Measurements from ENCODE around the gene DENND1B. TPM values are rescaled to one million over a fixed set of nuclear protein-coding genes. Genes with fewer than 3 reads are reported as not detected.
"Not testable (repeated sequence)": the region's sequence is repeated elsewhere in the genome, so short reads cannot be mapped to it uniquely, and the experiment has no call there.

Gene DENND1B
- polyA plus RNA-seq, 4 donors = 10.9 to 12.9 (median 12.5) TPM

DNA sequence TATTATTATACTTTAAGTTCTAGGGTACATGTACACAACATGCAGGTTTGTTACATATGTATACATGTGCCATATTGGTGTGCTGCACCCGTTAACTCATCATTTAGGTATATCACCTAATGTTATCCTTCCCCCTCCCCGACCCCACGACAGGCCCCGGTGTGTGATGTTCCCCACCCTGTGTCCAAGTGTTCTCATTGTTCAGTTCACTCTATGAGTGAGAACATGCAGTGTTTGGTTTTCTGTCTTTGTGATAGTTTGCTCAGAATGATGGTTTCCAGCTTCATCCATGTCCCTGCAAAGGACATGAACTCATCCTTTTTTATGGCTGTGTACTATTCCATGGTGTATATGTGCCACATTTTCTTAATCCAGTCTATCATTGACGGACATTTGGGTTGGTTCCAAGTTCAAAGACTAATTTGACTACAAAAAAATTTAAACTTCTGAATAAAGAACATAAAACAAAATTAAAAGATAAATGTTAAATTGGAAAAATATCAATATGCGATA is 22.6 kb downstream of the DENND1B start:
- DNase-seq (ENCODE audit: low read depth in 4 of 4, low spot score in 2 of 4) = not testable (repeated sequence)

GRCh38 chr1:197750366-197750765 is 24.9 kb downstream of the DENND1B start:
- no peak for DNase-seq (ENCODE audit: low read depth in 4 of 4, low spot score in 2 of 4)

GRCh38 chr1:197745911-197746310 is 29.4 kb downstream of the DENND1B start:
- DNase-seq (ENCODE audit: low read depth in 4 of 4, low spot score in 2 of 4) = no peak

DNA sequence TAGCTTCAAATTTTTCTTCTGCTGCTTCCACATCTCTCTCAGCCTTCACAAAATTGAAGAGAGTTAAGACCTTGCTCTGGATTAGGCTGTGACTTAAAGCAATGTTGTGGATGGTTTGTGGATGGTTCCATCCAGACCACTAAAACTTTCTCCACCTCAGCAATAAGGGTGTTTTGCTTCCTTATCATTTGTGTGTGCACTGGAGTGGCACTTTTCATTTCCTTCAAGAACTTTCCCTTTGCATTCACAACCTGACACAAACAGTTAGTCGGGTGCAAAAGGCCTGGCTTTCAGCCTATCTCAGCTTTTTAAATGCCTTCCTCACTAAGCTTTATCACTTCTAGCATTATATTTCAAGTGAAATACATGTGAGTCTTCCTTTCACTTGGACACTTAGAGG is 30.3 kb downstream of the DENND1B start:
- DNase-seq (ENCODE audit: low read depth in 4 of 4, low spot score in 2 of 4) = no peak

GRCh38 chr1:197743578-197743977 is 31.7 kb downstream of the DENND1B start:
- no peak for DNase-seq (ENCODE audit: low read depth in 4 of 4, low spot score in 2 of 4)

- DNase-seq (ENCODE audit: low read depth in 4 of 4, low spot score in 2 of 4) = no peak
Measured at GRCh38 chr1:197740992-197741391, 34.3 kb downstream of the DENND1B start.

GRCh38 chr1:197738927-197739326 is 36.4 kb downstream of the DENND1B start:
- DNase-seq (ENCODE audit: low read depth in 4 of 4, low spot score in 2 of 4) = no peak

DNA sequence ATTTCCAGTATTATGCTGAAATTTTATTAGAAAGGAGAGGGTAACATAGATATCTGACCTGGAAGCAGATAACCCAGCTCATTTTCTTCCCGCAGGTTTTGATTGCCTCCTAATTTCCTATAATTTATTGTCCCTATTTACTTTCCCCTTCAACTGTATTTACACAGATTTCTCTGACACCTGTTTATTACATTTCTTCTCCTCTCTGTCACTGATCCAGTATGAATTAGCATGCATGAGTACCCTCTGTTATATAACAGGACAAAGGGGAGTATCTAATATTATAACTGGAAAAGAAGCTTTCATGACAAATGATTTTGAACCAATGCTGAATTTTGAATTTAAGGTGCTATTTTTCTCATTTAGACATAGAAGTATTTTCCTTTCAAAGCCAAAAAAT is 37.4 kb downstream of the DENND1B start:
- no peak for DNase-seq (ENCODE audit: low read depth in 4 of 4, low spot score in 2 of 4)

- no peak for DNase-seq (ENCODE audit: low read depth in 4 of 4, low spot score in 2 of 4)
Measured at GRCh38 chr1:197736685-197737084, 38.6 kb downstream of the DENND1B start.

GRCh38 chr1:197735461-197735860 is 39.8 kb downstream of the DENND1B start:
- no peak for DNase-seq (ENCODE audit: low read depth in 4 of 4, low spot score in 2 of 4)

GRCh38 chr1:197733324-197733723 is 42.0 kb downstream of the DENND1B start:
- DNase-seq (ENCODE audit: low read depth in 4 of 4, low spot score in 2 of 4) = no peak

DNA sequence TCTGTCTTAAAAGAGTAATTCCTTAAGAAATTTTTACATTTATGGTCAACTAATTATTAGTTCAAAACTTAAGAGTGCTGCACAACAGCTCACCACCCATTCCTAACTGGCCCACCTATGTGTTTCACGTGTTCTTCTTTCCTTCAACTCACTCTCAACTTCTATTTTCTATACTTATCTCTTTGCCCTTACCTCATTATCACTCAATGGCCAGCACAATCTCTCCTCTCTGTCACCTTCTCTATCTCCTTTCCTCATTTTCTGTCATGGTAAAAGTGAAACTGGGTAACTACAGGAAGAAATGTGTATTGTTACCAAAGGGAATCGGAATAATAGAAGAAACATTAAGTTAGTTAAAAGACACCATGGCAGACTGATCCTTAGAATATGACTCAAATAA is 43.1 kb downstream of the DENND1B start:
- DNase-seq (ENCODE audit: low read depth in 4 of 4, low spot score in 2 of 4) = no peak

- no peak for DNase-seq (ENCODE audit: low read depth in 4 of 4, low spot score in 2 of 4)
Measured at GRCh38 chr1:197731449-197731848, 43.8 kb downstream of the DENND1B start.

GRCh38 chr1:197725976-197726375 is 49.3 kb downstream of the DENND1B start:
- no peak for DNase-seq (ENCODE audit: low read depth in 4 of 4, low spot score in 2 of 4)

DNA sequence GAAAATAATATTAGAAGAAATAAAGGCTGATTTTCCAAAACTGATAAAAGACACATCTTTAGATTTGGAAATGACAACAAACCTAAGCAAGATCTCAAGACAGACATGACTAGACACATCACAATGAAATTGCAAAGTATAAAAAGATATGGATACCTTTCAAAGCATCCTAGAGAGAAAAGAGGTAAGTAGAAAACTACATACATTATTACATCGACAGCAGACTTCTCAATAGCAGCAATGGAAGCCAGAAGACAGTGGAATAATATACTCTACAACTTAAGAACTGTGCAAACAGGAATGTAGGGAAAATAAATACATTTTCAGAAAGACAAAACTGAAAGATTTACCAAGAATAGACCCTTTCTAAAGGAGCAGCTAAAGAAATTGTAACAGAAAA is 50.2 kb downstream of the DENND1B start:
- no peak for DNase-seq (ENCODE audit: low read depth in 4 of 4, low spot score in 2 of 4)

GRCh38 chr1:197715806-197716205 is 59.5 kb downstream of the DENND1B start:
- DNase-seq (ENCODE audit: low read depth in 4 of 4, low spot score in 2 of 4) = no peak

- DNase-seq (ENCODE audit: low read depth in 4 of 4, low spot score in 2 of 4) = no peak
Measured at GRCh38 chr1:197706601-197707000, 68.7 kb downstream of the DENND1B start.

DNA sequence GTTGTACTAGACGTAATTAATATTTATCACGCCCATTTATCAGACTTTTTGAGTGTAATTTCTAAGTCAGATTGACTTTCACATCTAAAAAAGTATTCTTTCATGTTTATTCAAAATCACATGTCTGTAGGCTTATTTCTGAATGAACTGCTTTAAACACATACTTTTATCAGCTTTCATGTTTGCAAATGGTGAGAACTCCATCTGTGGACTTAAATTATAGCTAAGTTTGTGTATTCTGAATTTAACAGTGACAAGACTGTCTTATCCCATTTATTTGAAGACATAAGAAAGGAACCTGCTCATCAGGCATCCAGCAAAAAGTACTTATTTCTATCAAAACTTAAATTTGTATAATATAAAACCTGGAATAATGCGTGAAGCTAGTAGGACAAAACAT is 69.3 kb downstream of the DENND1B start:
- no peak for DNase-seq (ENCODE audit: low read depth in 4 of 4, low spot score in 2 of 4)

DNA sequence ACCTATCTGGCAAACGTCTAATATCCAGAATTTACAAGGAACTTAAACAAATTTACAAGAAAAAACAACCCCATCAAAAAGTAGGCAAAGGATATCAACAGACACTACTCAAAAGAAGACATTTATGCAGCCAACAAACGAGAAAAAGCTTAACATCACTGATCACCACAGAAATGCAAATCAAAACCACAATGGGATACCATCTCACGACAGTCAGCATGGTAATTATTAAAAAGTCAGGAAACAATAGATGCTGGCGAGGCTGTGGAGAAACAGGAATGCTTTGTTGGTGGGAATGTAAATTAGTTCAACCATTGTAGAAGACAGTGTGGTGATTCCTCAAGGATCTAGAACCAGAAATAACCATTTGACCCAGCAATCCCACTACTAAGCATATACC is 74.6 kb downstream of the DENND1B start:
- not testable (repeated sequence) for DNase-seq (ENCODE audit: low read depth in 4 of 4, low spot score in 2 of 4)

GRCh38 chr1:197696372-197696771 is 78.9 kb downstream of the DENND1B start:
- no peak for DNase-seq (ENCODE audit: low read depth in 4 of 4, low spot score in 2 of 4)

GRCh38 chr1:197695961-197696360 is 79.3 kb downstream of the DENND1B start:
- no peak for DNase-seq (ENCODE audit: low read depth in 4 of 4, low spot score in 2 of 4)

GRCh38 chr1:197692965-197693364 is 82.3 kb downstream of the DENND1B start:
- no peak for DNase-seq (ENCODE audit: low read depth in 4 of 4, low spot score in 2 of 4)

DNA sequence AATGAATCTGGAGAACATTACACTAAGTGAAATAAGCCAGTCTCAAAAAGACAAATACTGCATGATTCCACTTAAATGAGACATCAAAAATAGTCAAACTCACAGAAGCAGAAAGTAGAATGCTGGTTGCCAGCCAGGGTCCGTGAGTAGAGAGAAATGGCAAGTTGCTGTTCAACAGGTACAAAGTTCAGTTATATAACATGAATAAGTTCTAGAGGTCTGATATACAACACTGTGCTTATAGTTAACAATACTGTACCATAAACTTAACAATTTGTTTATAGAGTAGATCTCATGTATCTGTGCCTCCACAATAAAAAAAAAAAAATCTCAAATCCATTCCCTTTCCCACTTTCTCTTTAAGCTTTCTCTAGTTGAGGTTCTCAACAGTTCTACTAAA is 83.5 kb downstream of the DENND1B start:
- DNase-seq (ENCODE audit: low read depth in 4 of 4, low spot score in 2 of 4) = no peak

Data from left renal cortex interstitium (tissue), 4 donors.